Testis (tissue), 3 donors: ENCODE data around the gene DCLK1. TPM values are rescaled to one million over a fixed set of nuclear protein-coding genes. Genes with fewer than 3 reads are reported as not detected.

Source experiments
- DNase-seq: peaks from one replicate; pipeline ENCODE4 v3.0.0-alpha.2; 2019
- H3K27ac ChIP-seq, 2 donors: fragments of 200-600 bp; sonication (generic); one replicate each; pipeline ENCODE4 v1.5.1; 2019
- H3K27me3 ChIP-seq: fragments of 200-600 bp; sonication (generic); one replicate; pipeline ENCODE4 v1.5.1; 2019
- H3K36me3 ChIP-seq: fragments of 200-600 bp; sonication (generic); one replicate; pipeline ENCODE4 v1.5.1; 2017; ENCODE audit warnings: low read depth; ENCODE audit errors: missing control alignments
- H3K4me1 ChIP-seq: fragments of 200-600 bp; sonication (generic); one replicate; pipeline ENCODE4 v1.5.1; 2019
- H3K4me3 ChIP-seq, 2 donors: fragments of 200-600 bp; sonication (generic); one replicate each; pipeline ENCODE4 v1.5.1; 2017 to 2019
- H3K9me3 ChIP-seq: fragments of 200-600 bp; sonication (generic); one replicate; pipeline ENCODE4 v1.5.1; 2017
- CTCF ChIP-seq, 3 experiments: fragments of 450-650 bp in 2 of 3; fragments of 200-600 bp in 1 of 3; sonication (generic) in 1 of 3; IDR thresholded peaks; one replicate each; pipeline ENCODE4 v1.5.1; 2016 to 2019; ENCODE audit warnings: antibody characterized with exemption in 3 of 3, mild to moderate bottlenecking in 2 of 3, moderate library complexity in 1 of 3
- POLR2A ChIP-seq: fragments of 450-650 bp; IDR thresholded peaks from one replicate; pipeline ENCODE4 v1.6.1; 2017; ENCODE audit warnings: antibody characterized with exemption, mild to moderate bottlenecking, moderate library complexity
- WGBS, 2 donors: methylation state at CpG; one replicate each; pipeline ENCODE4 v1.1.5; 2018; 5-methylcytosine and 5-hydroxymethylcytosine counted together
- intact Hi-C: fragments of 100-400 bp; cut with DNase I; formaldehyde crosslinking; loops from one replicate; pipeline ENCODE4 v1.15.1; 2023; ENCODE audit warnings: low total_unique reads
- polyA plus RNA-seq: library from polyadenylated mRNA; stranded (reverse); fragments of 350-450 nt; fragmentation: Illumina TruSeq; extraction: RNeasy Lipid Tissue Mini Kit (QIAGEN cat#74804); gene quantifications from one replicate; pipeline ENCODE4 v1.2.3, GENCODE V29; 2014; ENCODE audit warnings: low read depth, low replicate concordance; ENCODE audit not compliant: insufficient read depth
- total RNA-seq, 2 donors: library from RNA; depleted of rRNA; stranded (reverse); fragments of >200 nt; gene quantifications; one replicate each; pipeline ENCODE4 v1.2.3, GENCODE V29; 2016

Gene DCLK1
- total and polyA plus RNA-seq, 3 donors from 2014 or later = 4.5 to 8.9 (median 4.9) TPM

- H3K4me3 ChIP-seq = peak overlapping the region; percentile 53 to 55
- no peak overlapping the region for H3K27ac ChIP-seq
- H3K9me3 ChIP-seq = no peaks in the 10 kb centered on the region
- no peaks in the 10 kb centered on the region for H3K27me3 ChIP-seq
- H3K4me1 ChIP-seq = no peaks in the 10 kb centered on the region
- intact Hi-C loops = no loop called here
- H3K36me3 ChIP-seq = no peaks in the 10 kb centered on the region
- no peak for DNase-seq
- TF ChIP-seq CTCF (IDR thresholded peaks at IDR 0.05) = no peak
- TF ChIP-seq POLR2A = no peak
- 18 to 24% methylated on average over 9 to 13 of the region's 13 CpGs for WGBS, 2 donors
Measured at GRCh38 chr13:36130193-36130551, 1.0 kb downstream of the DCLK1 start.

GRCh38 chr13:36129539-36129938, 1.6 kb downstream of the DCLK1 start:
- Histone ChIP-seq H3K36me3 (no peaks in the 10 kb centered on the region), H3K4me3 (no peak overlapping the region), H3K9me3 (no peaks in the 10 kb centered on the region), H3K4me1 (peaks cover under 1% of the 10 kb centered on the region), H3K27ac (no peak overlapping the region), H3K27me3 (no peaks in the 10 kb centered on the region)
- TF ChIP-seq POLR2A (no peak), CTCF (IDR thresholded peaks at IDR 0.05) (no peak)
- DNase-seq = no peak
- intact Hi-C loops = no loop called here
- 88 to 91% methylated on average over 3 to 4 of the region's 4 CpGs for WGBS, 2 donors

- Histone ChIP-seq H3K4me3 (no peak overlapping the region), H3K4me1 (peaks cover 9% of the 10 kb centered on the region), H3K27ac (no peak overlapping the region), H3K9me3 (no peaks in the 10 kb centered on the region), H3K36me3 (no peaks in the 10 kb centered on the region), H3K27me3 (no peaks in the 10 kb centered on the region)
- no peak for DNase-seq
- intact Hi-C loops = no loop called here
- TF ChIP-seq POLR2A (no peak), CTCF (IDR thresholded peaks at IDR 0.05) (no peak)
- 71 to 78% methylated on average over 3 of the region's 3 CpGs for WGBS, 2 donors
Measured at GRCh38 chr13:36126491-36126890, 4.7 kb downstream of the DCLK1 start.

- H3K36me3 ChIP-seq = no peaks in the 10 kb centered on the region
- intact Hi-C loops = no loop called here
- no peak for DNase-seq
Measured at GRCh38 chr13:36125841-36126240, 5.3 kb downstream of the DCLK1 start.

More at GRCh38 chr13:36125841-36126240, 5.3 kb downstream of the DCLK1 start:
- no peak for TF ChIP-seq CTCF (IDR thresholded peaks at IDR 0.05)
- no peak for TF ChIP-seq POLR2A
- Histone ChIP-seq H3K4me1 (peaks cover 9% of the 10 kb centered on the region), H3K27ac (no peak overlapping the region), H3K4me3 (no peak overlapping the region), H3K27me3 (no peaks in the 10 kb centered on the region), H3K9me3 (no peaks in the 10 kb centered on the region)
- WGBS, 2 donors = 71 to 74% methylated on average over 25 to 28 of the region's 28 CpGs
